NCI-H526 (cell line): Measurements from ENCODE around the gene HKDC1.
"Not testable (repeated sequence)": the region's sequence is repeated elsewhere in the genome, so short reads cannot be mapped to it uniquely, and the experiment has no call there.

Experiments
- DNase-seq, 2 experiments: peaks; one replicate each; lab custom pipeline; 2025; lab: John Stamatoyannopoulos, UW

HKDC1 gene, protein sequence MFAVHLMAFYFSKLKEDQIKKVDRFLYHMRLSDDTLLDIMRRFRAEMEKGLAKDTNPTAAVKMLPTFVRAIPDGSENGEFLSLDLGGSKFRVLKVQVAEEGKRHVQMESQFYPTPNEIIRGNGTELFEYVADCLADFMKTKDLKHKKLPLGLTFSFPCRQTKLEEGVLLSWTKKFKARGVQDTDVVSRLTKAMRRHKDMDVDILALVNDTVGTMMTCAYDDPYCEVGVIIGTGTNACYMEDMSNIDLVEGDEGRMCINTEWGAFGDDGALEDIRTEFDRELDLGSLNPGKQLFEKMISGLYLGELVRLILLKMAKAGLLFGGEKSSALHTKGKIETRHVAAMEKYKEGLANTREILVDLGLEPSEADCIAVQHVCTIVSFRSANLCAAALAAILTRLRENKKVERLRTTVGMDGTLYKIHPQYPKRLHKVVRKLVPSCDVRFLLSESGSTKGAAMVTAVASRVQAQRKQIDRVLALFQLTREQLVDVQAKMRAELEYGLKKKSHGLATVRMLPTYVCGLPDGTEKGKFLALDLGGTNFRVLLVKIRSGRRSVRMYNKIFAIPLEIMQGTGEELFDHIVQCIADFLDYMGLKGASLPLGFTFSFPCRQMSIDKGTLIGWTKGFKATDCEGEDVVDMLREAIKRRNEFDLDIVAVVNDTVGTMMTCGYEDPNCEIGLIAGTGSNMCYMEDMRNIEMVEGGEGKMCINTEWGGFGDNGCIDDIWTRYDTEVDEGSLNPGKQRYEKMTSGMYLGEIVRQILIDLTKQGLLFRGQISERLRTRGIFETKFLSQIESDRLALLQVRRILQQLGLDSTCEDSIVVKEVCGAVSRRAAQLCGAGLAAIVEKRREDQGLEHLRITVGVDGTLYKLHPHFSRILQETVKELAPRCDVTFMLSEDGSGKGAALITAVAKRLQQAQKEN

GRCh38 chr10:69220041-69220451 lies at the start of gene HKDC1:
Gene HKDC1, plus strand, starts transcription at chr10:69220332. Its CDS starts 104 bp downstream, at chr10:69220436.
- DNase-seq: no peak

DNA sequence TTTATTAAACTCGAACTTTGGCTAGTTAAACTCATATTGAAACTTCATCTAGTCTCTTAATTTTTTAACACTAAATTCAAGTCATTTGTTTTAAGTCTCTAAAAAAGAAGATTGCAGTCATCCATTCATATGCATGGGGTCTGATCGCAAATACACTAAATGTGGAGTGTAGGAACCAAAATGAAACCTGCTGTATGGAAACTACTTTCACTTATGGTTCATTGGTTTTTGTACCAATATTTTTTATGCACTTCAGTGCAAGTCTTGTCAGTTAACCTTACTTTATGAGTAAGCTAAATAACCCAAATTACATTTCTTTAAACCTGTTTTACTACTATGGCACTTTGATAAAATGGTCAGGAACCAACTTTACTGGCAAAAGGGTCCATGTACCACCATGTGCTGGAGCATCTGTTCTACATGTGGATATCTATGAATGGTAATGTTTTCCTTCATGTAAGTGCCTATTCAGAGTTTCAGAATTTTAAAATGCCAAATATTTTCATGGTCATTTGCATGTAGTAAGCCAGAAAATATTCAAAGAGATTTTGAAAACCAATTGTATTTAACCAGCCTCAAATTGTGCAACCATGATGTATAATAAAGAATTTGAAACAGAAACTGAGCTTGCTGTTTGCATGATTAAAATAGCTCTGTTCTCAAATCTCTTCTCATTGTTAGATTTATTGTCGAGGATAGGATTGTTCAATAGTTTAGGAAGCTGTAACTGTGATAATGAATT lies 47.7 kb upstream of the HKDC1 start:
- no peak for DNase-seq

- DNase-seq: not testable (repeated sequence)
Measured at GRCh38 chr10:69175326-69175725, 44.8 kb upstream of the HKDC1 start.

- DNase-seq: no peak
Measured at GRCh38 chr10:69176823-69177222, 43.3 kb upstream of the HKDC1 start.

- no peak for DNase-seq
Measured at GRCh38 chr10:69179089-69179742, 40.9 kb upstream of the HKDC1 start.

DNA sequence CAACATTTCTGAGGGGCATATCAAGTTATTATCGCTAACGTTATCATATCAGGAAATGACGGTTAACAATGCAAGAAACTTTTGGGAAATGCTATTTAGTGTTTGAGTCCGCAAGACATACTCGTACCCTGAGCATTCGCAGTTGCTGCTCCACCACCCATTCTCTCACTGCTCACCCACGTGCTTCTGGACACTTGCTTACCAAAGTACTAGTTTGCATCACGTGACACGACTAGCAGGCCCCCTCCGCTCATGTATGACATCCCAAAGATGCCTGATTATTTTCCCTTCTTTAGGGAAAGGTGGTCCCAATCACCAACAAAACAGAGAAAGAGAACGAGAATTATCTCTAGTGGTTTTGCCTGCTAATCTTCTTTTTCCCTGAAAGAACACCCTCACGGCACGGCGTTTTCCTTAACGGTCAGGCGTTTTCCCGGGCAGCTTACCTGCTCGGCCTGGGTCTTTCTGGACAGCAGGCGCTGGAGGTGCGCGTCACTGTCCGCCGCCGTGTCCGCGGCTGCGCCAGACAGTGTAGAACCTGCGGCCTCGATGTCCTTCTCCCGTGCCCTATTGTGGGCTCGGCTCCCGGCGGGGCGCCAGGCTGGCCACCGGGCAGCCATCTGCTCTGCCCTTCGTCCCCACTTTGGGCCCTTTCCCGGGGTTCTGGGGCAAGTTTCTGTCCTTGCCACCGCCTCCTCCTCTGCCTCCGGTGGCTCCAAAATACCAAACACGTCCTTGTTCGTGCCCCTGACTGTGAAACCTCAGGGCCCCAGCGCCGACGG lies 40.2 kb upstream of the HKDC1 start, which contains the start of gene SUPV3L1:
Gene SUPV3L1, plus strand, starts transcription at position 492 of the 782 bp plus-strand sequence. Its CDS starts 58 bp downstream, at position 550.
- peak; percentile 89 to 92 for DNase-seq

- no peak for DNase-seq
Measured at GRCh38 chr10:69180525-69181204, 39.5 kb upstream of the HKDC1 start.

DNA sequence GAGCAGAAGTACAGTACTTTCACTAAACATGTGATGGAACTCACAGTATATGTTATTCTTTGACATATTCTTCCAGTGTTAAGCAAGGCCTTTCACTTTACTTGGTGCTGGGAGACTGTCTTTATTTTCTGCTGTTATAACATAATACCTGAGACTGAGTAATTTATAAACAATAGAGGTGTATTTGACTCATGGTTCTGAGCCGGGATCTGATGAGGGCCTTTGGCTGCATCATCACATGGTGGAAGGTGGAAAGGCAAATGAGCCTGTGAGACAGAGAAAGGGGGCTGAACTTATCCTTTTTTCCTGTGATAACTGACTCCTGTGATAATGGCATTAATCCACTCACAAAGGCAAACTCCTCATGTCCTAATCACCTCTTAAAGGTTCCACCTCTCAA lies 38.7 kb upstream of the HKDC1 start:
- DNase-seq: no peak

GRCh38 chr10:69182005-69182404 lies 38.1 kb upstream of the HKDC1 start:
- DNase-seq: no peak

DNA sequence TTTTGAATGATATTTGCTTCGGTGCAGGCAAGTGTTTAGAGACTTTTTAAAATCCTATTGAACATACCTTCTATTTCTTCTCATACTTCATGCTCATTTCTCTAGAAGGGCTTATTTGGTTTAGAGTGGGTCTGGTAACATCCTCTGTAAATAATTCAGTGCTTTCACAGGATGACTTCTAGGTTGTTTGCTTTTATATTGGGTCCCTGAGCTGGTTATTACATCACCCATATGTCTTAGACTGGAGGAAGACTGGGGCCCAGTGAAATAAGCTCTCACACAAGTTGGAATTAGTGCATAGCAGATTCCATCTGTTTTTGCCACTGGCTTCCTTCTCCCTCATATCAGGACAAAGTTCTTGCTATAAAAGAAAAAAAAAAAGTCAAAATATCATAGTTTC lies 33.6 kb upstream of the HKDC1 start:
- DNase-seq: no peak

- DNase-seq: no peak
Measured at GRCh38 chr10:69201045-69201444, 19.1 kb upstream of the HKDC1 start.

DNA sequence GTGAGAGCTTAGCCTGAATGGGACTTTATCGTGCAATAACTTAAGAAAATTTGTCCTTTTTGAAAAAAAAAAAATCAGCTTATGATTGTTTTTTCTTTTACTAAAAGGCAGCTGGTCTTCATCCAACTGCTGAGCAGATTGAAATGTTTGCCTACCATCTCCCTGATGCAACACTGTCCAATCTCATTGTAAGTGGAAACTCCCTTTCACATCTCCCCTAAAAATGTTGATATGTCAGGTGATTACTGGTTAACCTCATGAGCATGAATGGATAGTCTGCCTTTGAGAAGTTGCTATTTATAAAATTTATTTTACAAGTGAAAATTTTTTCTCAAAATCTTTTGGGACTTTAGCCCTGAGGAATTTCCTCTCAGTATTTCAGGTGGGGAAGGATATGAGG lies 17.8 kb upstream of the HKDC1 start:
- no peak for DNase-seq

GRCh38 chr10:69208761-69209160 lies 11.4 kb upstream of the HKDC1 start:
- no peak for DNase-seq

GRCh38 chr10:69209787-69210484 lies 10.2 kb upstream of the HKDC1 start:
- DNase-seq: no peak

DNA sequence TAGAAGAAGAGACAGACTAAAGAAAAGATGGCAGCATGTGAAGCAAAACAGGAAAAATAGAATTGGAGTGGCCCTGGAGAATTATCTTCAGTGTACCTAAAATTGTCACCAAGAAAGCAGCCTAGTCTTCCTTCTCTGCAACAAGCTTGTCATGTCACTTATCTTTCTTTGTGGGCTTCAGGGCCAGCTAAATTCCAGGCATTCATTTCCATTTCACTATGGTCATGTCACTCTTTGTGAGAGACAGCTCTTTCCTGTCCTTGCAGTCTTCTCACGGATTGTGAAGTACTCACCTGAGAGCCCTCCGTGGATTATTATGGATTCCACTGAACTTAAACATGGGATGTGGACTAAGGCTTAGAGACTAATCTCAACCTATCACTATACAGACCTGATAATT lies 9.0 kb upstream of the HKDC1 start:
- DNase-seq: no peak

DNA sequence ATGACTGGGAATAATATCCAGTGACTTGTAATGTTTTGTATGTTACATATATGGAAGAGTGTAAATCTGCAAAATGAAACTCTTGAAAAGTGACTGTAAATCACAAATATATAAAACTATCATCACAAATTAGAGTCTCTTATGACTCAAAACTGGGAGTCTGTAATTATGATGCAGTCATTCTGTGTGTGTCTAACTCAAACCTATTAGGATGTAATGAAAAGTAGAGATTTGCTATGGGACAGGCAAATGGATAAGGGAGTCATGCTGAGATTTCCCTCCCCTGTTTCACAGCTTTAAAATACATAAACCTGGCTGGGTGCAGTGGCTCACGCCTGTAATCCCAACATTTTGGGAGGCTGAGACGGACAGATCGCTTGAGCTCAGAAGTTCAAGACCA lies 8.6 kb upstream of the HKDC1 start:
- no peak for DNase-seq

GRCh38 chr10:69213591-69214311 lies 6.4 kb upstream of the HKDC1 start:
- DNase-seq: no peak

GRCh38 chr10:69214666-69215131 lies 5.4 kb upstream of the HKDC1 start:
- no peak for DNase-seq
